Coronary artery (tissue), 2 donors: ENCODE data around the gene COL9A3.
"Not testable (repeated sequence)": the region's sequence is repeated elsewhere in the genome, so short reads cannot be mapped to it uniquely, and the experiment has no call there.

Source experiments
- DNase-seq: peaks from one replicate; pipeline ENCODE4 v3.0.0-alpha.2; 2017; ENCODE audit warnings: low spot score
- H3K27ac ChIP-seq, 2 donors: fragments of 200-600 bp; sonication (generic); one replicate each; pipeline ENCODE4 v1.5.1; 2016 to 2019
- H3K4me3 ChIP-seq: fragments of 200-600 bp; sonication (generic); 2 replicates; pipeline ENCODE4 v1.5.1; 2016; ENCODE audit warnings: mild to moderate bottlenecking, moderate library complexity
- TF ChIP-seq, protein P1 (sequence below): fragments of 200-600 bp; sonication (generic); IDR thresholded peaks from one replicate; pipeline ENCODE4 v1.5.1; 2019; ENCODE audit warnings: antibody characterized with exemption

The COL9A3 gene

DNA sequence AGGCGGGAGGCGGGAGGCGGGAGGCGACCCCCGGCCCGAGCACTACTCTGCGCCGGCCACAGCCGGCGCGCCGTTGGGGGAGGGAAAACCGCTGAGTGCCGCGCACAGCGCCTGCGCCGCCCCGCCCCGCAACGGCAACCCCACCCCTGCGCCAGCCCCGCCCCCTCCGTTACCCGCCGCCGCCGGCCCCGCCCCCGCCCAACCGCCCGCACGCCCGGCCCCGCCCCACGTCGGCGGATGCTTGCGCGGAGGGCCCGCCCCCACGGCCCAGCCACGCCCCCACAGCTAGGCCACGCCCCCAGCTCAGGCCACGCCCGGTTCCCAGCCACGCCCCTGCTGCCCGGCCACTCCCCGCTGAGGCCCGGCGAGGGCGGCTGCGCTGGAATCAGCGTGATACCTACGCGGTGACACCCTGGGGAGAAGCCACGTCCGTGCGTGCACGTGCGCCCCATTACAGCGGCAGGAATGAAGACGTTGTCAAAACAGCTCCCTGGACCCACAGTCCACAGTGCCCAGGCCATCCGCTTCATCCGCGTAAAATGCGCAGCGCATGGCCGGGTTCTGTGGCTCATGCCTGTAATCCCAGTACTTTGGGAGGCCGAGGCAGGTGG, 45.0 kb downstream of the COL9A3 start, which contains the start of gene TCFL5:
TCFL5 (minus strand) TSS at position 97 of the 611 bp plus-strand sequence. CDS start 152 bp downstream, outside the sequence.
- TF ChIP-seq, protein P1, sequence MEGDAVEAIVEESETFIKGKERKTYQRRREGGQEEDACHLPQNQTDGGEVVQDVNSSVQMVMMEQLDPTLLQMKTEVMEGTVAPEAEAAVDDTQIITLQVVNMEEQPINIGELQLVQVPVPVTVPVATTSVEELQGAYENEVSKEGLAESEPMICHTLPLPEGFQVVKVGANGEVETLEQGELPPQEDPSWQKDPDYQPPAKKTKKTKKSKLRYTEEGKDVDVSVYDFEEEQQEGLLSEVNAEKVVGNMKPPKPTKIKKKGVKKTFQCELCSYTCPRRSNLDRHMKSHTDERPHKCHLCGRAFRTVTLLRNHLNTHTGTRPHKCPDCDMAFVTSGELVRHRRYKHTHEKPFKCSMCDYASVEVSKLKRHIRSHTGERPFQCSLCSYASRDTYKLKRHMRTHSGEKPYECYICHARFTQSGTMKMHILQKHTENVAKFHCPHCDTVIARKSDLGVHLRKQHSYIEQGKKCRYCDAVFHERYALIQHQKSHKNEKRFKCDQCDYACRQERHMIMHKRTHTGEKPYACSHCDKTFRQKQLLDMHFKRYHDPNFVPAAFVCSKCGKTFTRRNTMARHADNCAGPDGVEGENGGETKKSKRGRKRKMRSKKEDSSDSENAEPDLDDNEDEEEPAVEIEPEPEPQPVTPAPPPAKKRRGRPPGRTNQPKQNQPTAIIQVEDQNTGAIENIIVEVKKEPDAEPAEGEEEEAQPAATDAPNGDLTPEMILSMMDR, result no peak
- DNase-seq, result peak; percentile 93
- Histone ChIP-seq H3K27ac (peak within 1 kb of the TSS in 1 of 2 donors; percentile 77), H3K4me3 (peak within 1 kb of the TSS; percentile 87)

DNA sequence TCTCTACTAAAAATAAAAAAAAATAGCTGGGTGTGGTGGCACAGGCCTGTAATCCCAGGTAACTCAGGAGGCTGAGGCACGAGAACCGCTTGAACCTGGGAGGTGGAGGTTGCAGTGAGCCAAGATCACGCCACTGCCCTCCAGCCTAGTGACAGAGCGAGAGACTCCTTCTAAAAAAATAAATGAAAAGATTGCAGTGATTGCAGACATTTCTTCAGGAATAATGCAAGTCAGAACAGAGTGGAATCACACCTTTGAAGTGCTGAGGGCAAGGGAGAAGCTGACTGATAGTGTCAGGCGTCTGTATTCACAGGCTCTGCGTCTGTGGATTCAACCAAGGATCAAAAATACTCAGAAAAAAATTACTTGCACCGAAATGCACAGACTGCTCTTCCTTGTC, 47.4 kb downstream of the COL9A3 start:
- no peak for DNase-seq
- no peak overlapping the region for H3K27ac ChIP-seq
- H3K4me3 ChIP-seq, result no peak overlapping the region
- TF ChIP-seq, protein P1, result no peak

DNA sequence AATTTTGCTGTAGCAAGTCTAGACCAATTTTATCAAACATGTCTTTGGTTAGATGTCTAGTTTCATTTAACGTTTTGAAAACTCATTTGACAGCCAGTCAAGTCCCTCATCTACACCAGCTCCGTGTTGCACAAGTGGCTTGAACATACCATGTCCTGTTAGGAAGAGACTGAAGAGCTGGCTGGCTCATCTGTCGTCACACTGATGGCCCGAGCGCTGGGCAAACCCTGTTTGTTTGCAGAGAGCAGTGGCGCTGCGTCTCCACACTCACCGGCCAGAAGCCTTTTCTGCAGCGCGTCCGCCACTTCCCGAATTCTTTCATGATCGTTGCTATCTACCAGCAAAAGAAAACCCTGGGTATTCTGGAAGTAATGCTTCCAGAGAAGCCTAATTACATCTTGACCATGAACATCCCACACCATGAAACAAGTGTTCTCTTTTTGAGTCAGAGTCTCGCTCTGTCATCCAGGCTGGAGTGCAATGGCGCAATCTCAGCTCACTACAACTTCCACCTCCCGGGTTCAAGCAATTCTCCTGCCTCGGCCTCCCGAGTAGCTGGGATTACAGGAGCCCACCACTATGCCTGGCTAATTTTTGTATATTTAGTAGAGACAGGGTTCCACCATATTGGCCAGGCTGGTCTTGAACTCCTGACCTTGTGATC, 55.5 kb downstream of the COL9A3 start:
- no peak overlapping the region for H3K4me3 ChIP-seq
- no peak for DNase-seq
- TF ChIP-seq, protein P1, result no peak
- H3K27ac ChIP-seq, result no peak overlapping the region

DNA sequence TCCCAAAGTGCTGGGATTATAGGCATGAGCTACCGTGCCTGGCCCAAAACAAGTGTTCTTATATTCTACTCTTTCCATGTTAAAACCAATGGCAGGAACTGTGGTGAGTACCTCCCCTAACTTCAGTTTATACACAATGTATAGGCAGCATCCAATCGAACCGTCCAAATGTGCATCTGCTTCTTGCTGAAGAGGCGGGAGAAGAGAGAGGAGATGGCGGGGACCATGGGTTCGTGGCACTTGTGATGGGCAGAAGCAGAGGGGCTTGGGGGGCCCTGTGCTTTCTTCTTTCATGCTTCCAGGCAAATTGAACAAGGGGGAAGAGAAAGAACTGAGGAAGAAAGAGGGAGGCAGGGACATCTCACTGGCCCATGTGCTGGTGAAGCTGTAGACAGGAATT, 56.0 kb downstream of the COL9A3 start:
- TF ChIP-seq, protein P1, result no peak
- DNase-seq, result no peak
- Histone ChIP-seq H3K27ac (no peak overlapping the region), H3K4me3 (no peak overlapping the region)

DNA sequence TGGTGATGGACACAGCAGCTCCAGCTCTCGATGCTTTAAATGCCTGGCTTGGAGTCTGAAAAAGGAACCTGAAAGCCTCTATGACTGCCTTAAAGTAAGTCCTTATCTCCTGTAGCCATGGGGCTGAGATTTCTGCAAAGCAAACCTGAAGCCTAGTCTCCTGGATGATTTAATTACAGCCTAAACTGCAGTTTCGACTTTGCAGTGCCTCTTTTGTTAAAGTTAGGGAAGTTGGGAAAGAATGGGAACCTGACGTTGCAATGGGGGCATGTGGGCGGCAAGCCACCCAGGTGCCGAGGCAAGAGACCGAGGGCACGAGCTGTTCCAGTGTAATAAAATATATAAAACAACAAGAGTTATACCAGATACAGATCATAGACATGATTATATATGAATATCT, 56.4 kb downstream of the COL9A3 start:
- TF ChIP-seq, protein P1, result no peak
- no peak for DNase-seq
- Histone ChIP-seq H3K27ac (no peak overlapping the region), H3K4me3 (no peak overlapping the region)

DNA sequence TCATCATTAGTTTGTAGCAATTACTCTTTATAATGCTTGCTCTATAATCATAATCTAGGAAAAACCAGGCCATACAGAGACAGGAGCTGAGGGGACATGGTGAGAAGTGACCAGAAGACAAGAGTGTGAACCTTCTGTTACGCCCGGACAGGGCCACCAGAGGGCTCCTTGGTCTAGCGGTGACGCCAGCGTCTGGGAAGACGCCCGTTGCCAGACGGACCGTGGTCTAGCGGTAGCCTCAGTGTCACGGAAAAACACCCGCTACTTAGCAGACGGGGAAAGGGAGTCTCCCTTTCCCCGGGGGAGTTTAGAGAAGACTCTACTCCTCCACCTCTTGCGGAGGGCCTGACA, 56.8 kb downstream of the COL9A3 start:
- peak overlapping the region in 1 of 2 donors; percentile 36 for H3K27ac ChIP-seq
- DNase-seq, H3K4me3 ChIP-seq: not testable (repeated sequence)
- TF ChIP-seq, protein P1, result peak; percentile 50

DNA sequence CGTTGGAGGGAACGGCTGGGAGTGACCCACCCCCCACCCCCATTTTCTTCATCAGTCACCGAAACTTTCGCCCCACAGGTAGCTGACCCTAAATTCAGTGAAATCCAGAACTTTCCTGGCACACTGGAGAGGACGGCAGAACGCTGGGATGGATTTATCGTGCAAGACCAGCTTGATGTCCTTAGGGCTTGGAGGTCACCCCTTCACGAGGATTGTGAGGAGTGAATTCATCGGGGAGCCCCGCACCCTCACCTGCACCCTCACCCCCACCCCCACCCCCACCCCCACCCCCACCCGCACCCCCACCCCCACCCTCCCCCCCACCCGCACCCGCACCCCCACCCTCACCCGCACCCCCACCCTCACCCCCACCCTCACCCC, 58.1 kb downstream of the COL9A3 start:
- Histone ChIP-seq H3K4me3 (no peak overlapping the region), H3K27ac (no peak overlapping the region)
- TF ChIP-seq, protein P1, result no peak
- no peak for DNase-seq
